SH-SY5Y (cell line): Measurements from ENCODE around the gene QPRT.

Experiments
- GATA2 ChIP-seq: IDR thresholded peaks from 2 replicates; pipeline ENCODE4 v1.6.1; 2011; ENCODE audit warnings: mild to moderate bottlenecking, low read depth, low read length
- GATA3 ChIP-seq: IDR thresholded peaks from 2 replicates; pipeline ENCODE4 v1.6.1; 2011; ENCODE audit warnings: low read depth, mild to moderate bottlenecking, low read length, moderate library complexity

The QPRT gene

DNA sequence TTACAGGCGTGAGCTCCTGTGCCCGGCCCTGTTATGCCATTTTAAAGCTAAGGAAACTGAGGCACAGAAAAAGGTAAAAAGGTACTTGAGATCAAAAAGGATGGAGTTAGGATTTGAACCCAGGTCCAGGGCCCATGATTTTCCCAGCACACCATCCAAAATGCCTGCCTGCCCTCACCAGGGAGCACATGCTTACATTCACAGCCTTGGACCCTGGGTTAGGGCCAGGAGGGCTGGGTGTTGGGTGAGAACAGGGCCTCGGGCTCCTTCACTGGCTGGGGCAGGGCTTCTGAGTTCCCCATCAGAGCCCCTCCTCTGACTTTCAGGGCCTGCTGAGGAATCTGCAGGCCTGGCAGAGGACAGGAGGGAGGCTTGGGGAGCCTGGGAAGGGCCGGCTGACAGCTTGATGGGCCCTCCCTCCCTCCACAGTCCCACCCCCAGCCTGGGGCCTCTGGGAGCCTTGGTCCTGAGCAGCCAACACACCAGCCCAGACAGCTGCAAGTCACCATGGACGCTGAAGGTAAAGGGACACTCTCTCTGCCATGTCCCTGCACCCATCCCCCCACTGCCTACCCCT lies at the start of gene QPRT:
Gene QPRT, plus strand, starts transcription at position 490 of the 577 bp plus-strand sequence. Its CDS starts 18 bp downstream, at position 508.
- TF ChIP-seq GATA2 (no peak), GATA3 (no peak)

DNA sequence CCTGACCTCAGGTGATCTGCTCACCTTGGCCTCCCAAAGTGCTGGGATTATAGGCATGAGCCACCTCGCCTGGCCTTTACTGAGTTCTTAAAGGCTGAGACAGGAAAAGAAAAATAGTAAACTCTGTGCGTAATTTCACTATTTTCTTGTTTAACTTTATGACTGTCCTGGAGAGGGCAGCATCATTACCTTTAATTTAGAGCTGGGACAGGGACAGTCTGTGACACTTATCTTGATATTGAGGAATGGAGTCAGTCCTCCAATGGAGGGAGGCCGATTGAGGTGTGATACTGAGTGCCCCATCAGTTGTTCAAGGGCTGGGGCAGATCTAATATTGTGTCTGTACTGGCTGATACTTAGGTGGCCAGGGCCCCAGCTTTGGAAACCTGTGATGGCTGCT lies 37.4 kb upstream of the QPRT start:
- TF ChIP-seq GATA3 (no peak), GATA2 (no peak)

DNA sequence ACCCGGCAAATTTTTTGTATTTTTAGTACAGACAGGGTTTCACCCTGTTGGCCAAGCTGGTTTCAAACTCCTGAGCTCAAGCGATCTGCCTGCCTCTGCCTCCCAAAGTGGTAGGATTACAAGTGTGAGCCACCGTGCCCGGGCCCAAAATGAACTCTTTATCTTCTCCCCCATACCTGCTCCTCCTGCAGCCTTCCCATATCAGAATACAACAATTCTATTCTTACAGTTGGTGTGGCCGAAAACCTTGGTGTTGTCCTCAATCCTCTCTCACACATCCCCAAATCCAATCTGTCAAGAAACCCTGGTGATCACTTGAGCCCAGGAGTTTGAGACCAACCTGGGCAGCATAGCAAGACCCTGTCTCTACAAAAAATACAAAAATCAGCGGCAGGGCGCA lies 35.4 kb upstream of the QPRT start:
- no peak for TF ChIP-seq GATA2
- no peak for TF ChIP-seq GATA3

DNA sequence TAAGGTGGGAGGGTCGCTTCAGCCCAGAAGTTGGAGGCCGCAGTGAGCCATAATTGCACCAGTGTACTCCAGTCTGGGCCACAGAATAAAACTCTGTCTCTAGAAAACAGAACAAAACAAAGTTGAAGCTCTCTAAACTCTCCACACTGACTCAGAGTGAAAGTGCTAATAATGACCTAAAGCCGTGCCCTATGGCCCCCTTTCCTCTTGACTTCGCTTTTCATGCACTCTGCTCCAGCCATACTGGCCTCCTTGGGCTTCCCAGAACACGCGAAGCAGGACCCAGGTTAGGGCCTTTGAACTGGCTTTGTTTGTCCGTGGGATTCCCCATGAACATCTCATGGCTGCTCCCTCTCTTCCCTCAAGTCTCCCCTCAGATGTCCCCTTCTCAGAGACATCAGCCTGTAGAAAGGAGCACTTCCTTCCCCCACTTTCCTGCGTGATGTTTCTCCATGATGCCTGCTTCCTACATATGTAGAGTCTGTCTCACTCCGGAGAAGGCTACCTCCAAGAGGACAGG lies 34.6 kb upstream of the QPRT start:
- TF ChIP-seq GATA2 (no peak), GATA3 (no peak)

DNA sequence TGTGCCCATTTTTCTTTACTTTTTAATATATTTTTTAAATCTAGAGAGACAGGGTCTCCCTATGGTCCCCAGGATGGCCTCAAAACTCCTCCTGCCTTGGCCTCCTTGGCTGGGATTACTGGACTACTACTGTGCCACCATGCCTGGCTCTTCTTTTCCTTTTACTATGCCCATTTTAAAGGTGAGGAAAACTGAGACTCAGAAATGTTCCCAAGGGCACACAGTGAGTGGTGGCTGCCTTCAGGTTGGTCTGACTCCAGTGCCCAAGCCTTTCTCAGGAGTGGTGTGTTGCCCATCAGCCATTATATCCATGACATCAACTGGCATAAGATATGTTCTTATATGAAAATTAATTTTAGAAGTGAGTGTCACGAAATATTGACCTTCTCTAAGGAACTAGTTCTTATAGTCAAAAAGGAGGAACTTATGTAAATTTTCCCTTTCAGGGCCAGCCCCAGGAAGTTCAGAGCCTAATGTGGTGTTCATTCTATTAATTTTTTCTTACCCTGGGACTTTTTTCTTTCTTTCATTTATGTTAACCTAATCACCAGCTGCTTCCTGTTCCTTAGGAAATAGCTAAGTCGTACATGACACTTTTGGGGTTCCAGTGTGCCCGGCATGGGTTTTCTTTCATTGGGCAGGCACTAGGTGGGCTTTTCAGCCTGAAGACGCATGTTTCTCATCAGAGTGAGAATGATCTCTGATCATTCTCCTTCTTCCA lies 33.8 kb upstream of the QPRT start:
- no peak for TF ChIP-seq GATA3
- TF ChIP-seq GATA2, result no peak

DNA sequence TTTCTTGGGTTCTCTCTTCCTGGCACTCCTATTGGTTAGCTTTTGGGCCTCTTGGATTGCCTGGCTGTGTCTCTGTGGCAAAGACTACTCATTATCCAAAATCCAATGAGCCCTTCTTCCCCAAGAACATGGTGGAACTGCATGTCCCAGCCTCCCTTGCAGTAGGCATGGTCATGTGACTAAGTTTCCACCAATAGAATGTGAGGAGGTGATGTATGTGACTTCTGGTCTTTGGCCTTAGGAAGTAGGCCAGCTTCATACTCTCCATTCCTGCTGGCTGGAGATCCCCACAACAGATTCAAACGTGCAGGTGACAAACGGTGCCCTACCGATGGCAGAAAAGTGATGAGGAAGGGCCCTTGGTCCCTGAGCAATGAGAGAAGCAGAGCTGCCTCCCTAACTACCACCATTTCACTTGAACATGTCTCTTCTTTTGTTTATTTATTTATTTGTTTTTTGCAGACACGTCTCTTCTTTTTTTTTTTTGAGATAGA lies 33.2 kb upstream of the QPRT start:
- TF ChIP-seq GATA2, result no peak
- TF ChIP-seq GATA3, result no peak

DNA sequence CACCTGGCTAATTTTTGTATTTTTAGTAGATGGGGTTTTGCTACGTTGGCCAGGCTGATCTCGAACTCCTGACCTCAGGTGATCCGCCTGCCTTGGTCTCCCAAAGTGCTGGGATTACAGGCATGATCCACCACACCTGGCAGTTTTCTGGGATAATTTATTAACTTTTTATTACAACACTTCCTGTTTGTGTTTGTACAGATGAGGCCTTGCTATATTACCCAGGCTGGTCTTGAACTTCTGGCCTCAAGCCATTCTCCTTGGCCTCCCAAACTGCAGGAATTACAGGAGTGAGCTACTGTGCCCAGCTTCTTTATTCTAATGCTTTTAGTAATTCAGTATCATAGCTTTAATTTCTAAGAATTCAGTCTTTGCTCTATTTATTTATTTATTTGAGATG lies 32.0 kb upstream of the QPRT start:
- TF ChIP-seq GATA3 (no peak), GATA2 (no peak)

DNA sequence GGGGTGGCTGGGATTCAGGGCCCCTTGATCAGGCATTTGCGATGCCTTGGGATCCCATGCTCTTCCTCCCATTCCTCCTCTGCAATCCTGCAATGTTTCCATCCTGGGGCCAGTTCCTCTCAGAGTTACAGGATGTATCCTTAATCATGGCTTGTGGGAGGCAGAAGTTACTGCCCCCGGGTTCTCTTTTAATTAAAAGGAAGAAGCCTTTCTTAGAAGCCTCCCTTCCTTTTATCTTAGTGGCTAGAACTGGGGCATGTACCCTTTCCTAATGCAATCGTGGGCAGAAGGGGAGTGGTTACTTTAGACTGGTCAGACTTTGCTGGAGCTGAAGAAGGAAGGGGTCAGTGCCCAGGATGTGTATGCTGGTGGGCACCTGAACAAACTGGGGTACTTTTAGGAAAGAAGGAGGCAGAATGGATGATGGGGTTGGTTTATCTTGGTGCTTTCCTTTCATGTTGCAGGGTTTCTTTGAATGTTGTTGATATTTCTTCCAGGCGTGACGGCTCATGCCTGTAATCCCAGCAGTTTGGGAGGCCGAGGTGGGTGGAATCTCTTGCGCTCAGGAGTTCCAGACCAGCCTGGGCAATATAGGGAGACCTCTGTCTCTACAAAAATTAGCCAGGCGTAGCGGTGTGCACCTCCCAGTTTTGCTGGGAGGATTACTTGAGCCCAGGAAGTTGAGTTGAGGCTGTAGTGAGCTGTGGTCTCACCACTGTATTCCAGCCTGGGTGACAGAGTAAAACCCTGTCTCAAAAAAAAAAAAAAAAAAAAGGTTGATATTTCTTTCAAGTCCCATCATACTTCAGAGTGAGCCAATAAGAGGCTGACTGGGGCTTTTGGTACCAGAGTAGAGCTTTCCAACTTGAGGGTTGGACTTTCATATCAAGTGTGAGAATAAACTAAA lies 29.1 kb upstream of the QPRT start:
- TF ChIP-seq GATA2 (no peak), GATA3 (no peak)

DNA sequence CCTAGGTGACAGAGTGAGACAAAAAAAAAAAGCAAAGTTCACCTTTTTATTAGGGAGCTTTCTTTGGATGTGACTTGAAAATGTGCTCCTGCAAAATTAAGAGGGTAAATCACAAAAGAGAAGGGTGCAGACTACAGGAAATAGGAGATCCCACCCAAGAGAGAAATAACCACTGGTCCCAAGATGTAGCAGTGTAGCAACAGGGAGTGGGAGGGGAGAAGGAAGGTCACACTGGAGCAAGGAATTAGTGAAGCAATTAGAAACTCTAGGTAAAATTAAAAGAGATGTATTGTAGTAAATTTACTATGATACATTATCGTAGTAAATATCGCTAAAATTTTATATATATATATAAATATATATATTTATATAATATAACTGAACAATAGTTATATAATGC lies 28.2 kb upstream of the QPRT start:
- TF ChIP-seq GATA2 (no peak), GATA3 (no peak)

DNA sequence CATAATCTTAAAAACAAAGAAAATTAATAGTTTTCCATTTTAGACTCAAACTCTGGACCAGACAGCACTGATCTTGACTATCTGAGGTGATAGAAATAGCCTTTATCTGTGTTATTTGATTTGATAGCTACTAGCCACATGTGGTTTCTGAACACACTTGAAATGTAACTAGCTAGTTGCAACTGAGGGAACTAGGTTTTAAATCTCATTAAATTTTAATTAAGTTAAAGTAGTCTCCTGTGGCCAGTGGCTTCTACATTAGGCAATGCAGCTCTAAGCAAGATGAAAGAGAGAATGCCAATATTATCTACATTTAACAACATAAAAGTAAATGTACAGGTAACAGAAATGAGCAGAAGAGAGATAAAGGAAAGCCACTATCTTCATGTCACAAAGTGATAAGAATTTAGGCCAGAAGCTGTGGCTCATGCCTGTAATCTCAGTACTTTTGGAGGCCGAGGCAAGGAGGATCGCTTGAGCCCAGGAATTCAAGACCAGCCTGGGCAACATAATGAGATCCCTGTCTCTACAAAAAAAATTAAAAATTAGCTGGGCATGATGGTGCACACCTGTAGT lies 27.1 kb upstream of the QPRT start:
- TF ChIP-seq GATA3 (no peak), GATA2 (no peak)

DNA sequence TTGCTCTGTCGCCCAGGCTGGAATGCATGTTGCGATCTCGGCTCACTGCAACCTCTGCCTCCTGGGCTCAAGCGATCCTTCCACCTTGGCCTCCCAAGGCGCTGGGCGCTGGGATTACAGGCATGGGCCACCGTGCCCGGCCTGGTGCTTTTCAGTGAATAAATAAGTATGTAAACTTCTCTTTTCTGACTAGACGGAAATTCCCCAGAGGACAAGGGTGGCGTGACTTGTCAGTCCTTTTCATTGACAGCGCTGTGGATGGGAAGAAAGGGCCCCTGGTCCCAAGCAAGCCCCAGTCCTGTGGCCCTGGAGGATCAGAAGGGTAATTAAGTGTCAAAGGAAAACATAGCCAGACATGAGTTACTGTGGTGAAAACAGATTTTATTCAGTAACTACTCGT lies 25.5 kb upstream of the QPRT start:
- TF ChIP-seq GATA3 (no peak), GATA2 (no peak)

DNA sequence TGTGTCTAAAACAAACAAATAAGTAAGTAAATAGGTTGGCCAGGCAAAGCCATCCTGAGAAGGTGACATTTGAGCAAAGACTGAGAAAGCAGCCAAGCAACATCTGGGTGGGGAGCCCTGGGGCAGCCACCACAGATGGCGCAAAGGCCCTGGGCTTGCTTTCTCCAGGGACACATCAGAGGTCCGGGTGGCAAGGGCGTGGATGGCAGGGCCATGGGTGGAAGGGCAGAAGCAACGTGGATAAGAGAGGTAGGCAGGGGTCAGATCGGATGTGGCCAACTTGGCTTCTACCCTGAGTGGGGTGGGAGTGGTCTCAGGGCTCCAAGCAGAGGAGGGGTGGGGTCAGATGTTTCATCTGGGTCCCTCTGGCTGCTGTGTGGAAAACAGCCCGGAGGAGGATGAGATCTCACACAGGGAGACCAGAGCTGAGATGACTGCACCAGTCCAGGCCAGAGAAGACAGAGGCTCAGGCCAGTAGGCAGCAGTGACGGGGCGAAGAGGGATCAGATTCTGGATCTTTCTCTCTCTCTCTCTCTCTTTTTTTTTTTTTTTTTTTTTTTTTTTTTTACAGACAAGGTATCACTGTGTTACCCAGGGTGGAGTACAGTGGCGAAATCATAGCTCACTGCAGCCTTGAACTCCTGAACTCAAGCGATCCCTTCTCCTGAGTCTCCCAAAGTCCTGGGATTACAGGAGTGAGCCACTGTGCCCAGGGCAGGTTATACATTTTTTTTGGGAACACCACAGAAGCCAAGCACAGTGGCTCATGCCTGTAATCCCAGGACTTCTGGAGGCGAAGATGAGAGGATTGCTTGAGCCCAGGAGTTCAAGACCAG lies 22.1 kb upstream of the QPRT start:
- TF ChIP-seq GATA3 (no peak), GATA2 (no peak)

DNA sequence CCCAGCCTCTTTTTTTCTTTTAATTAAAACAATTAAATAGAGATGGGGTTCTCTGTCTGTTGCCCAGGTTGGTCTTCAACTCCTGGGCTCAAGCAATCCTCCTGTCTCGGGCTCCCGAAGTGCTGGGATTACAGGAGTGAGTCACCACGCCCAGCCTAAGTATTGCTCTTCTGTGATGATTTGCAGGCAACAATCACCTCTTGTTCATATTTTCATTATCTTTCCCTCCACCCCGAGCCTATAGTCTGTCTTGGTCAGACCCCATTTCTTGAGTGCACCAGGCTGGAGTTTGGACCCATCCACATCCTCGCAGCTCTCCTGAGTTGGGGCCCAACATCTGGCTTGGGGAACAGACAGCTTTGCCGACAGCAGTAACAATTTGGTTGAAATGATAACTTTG lies 20.3 kb upstream of the QPRT start:
- TF ChIP-seq GATA3 (no peak), GATA2 (no peak)
